Mesendoderm (in vitro differentiated cells): ENCODE data around the gene ITPRID1. TPM values are rescaled to one million over a fixed set of nuclear protein-coding genes. Genes with fewer than 3 reads are reported as not detected.
"Not testable (repeated sequence)": the region's sequence is repeated elsewhere in the genome, so short reads cannot be mapped to it uniquely, and the experiment has no call there.

Experiments used
- DNase-seq: peaks from one replicate; pipeline ENCODE4 v3.0.0; 2013
- H2AK5ac ChIP-seq: 2 replicates; pipeline ENCODE4 v1.6.1; 2013; ENCODE audit warnings: low read length, inconsistent platforms
- H2BK120ac ChIP-seq: 2 replicates; pipeline ENCODE4 v1.6.1; 2013; ENCODE audit warnings: low read depth, mild to moderate bottlenecking, low read length, moderate library complexity, mixed read lengths
- H2BK15ac ChIP-seq: replicated peaks from 2 replicates; pipeline ENCODE4 v1.6.1; 2013; ENCODE audit warnings: low read depth, mild to moderate bottlenecking, moderate library complexity
- H2BK5ac ChIP-seq: 2 replicates; pipeline ENCODE4 v1.6.1; 2013; ENCODE audit warnings: low read length, inconsistent platforms
- H3K18ac ChIP-seq: 2 replicates; pipeline ENCODE4 v1.6.1; 2013; ENCODE audit warnings: mild to moderate bottlenecking, low read length, mixed read lengths
- H3K23ac ChIP-seq: one replicate; pipeline ENCODE4 v1.6.1; 2013; ENCODE audit warnings: low read length
- H3K27ac ChIP-seq: 2 replicates; pipeline ENCODE4 v1.5.1; 2013; ENCODE audit warnings: low read depth, mild to moderate bottlenecking, inconsistent platforms, low read length, moderate library complexity
- H3K27me3 ChIP-seq: 2 replicates; pipeline ENCODE4 v1.6.1; 2013; ENCODE audit warnings: low read length, control low read depth, mild to moderate bottlenecking, inconsistent platforms; ENCODE audit not compliant: insufficient read depth, poor library complexity
- H3K36me3 ChIP-seq: 2 replicates; pipeline ENCODE4 v1.6.1; 2013; ENCODE audit warnings: low read length, inconsistent platforms; ENCODE audit not compliant: control insufficient read depth, insufficient read depth
- H3K4ac ChIP-seq: one replicate; pipeline ENCODE4 v1.6.1; 2013; ENCODE audit warnings: low read depth, mild to moderate bottlenecking, low read length, moderate library complexity
- H3K4me1 ChIP-seq: 2 replicates; pipeline ENCODE4 v1.6.1; 2013; ENCODE audit warnings: low read depth, low read length, inconsistent platforms; ENCODE audit not compliant: control insufficient read depth
- H3K4me2 ChIP-seq: 2 replicates; pipeline ENCODE4 v1.6.1; 2013; ENCODE audit warnings: low read length
- H3K4me3 ChIP-seq: 2 replicates; pipeline ENCODE4 v1.5.1; 2013; ENCODE audit warnings: mild to moderate bottlenecking, low read length
- H3K56ac ChIP-seq: one replicate; pipeline ENCODE4 v1.6.1; 2013; ENCODE audit warnings: low read length
- H3K79me1 ChIP-seq: 2 replicates; pipeline ENCODE4 v1.6.1; 2013; ENCODE audit warnings: low read length, inconsistent platforms
- H3K79me2 ChIP-seq: 2 replicates; pipeline ENCODE4 v1.6.1; 2013; ENCODE audit warnings: mild to moderate bottlenecking, low read length; ENCODE audit not compliant: control insufficient read depth, insufficient read depth
- H3K9ac ChIP-seq: 2 replicates; pipeline ENCODE4 v1.6.1; 2013; ENCODE audit warnings: low read length, inconsistent platforms
- H4K5ac ChIP-seq: one replicate; pipeline ENCODE4 v1.6.1; 2013; ENCODE audit warnings: low read length
- H4K8ac ChIP-seq: one replicate; pipeline ENCODE4 v1.6.1; 2013; ENCODE audit warnings: low read depth, mild to moderate bottlenecking, control low read depth, low read length, moderate library complexity
- WGBS: extraction: QIAGEN DNeasy Blood & Tissue Kit; methylation state at CpG from one replicate; pipeline ENCODE4 v1.1.7; 2013; ENCODE audit warnings: low lambda C conversion rate, missing lambda C conversion rate; ENCODE audit not compliant: insufficient coverage; ENCODE audit errors: extremely low coverage; 5-methylcytosine and 5-hydroxymethylcytosine counted together
- polyA plus RNA-seq, 2 experiments: library from polyadenylated mRNA; stranded (reverse); fragments of 200-250 nt; gene quantifications; one replicate each; pipeline ENCODE4 v1.2.3, GENCODE V29; 2013

The ITPRID1 gene
- polyA plus RNA-seq (2013, experiment 1 of 2) = 0.38 TPM
- 0.52 TPM for polyA plus RNA-seq (2013, experiment 2 of 2)

DNA sequence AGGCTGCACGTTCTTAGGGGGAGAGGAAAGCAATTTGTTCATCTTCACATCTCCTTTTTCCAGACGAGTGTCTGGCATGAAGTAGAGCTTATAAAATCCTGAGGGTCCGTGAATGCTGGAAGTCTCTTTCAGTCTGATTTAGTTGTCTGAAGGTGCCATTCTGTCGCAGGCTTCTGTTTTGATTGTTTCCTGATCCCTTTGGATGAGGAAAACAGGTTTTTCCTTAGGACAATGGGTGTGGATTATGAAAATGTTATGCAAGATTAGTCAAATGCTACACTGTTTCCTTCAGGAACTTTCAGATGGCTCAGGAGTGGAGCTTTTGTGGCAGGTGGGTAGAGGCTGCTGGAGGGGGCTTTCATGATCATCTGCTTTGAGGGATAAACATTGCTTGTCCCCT is at the start of gene ITPRID1:
ITPRID1 (plus strand) TSS at position 301 of the 400 bp plus-strand sequence. CDS start 38,935 bp downstream, outside the sequence.
- no CpG with 5 or more reads among the region's 4 CpGs for WGBS
- no peak within 1 kb of the TSS for H2BK5ac ChIP-seq

DNA sequence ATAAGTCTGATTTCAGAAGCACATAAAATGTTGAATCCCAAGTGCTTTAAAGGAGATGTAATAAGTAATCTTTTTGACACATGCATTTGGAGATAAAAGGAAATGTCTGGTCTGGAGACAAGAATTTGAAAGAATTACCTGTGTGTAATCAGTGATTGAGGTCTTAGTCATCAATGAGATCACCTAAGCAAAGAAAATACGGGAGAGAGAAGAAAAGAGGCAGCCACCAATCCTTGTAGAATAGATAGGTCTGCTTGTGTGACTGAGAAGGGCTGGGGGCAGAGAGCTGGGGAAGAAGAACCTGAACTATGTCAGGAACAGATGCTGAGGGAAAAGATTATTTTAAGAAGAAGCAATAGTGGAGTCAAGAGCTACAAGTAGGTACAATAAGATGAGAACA is 49.3 kb upstream of the ITPRID1 start:
- Histone ChIP-seq H3K18ac (no peak overlapping the region), H3K79me1 (no peaks in the 10 kb centered on the region), H2BK15ac (no peak overlapping the region), H3K27ac (no peak overlapping the region), H3K23ac (no peak overlapping the region), H4K5ac (no peak overlapping the region), H3K27me3 (no peaks in the 10 kb centered on the region), H3K79me2 (no peaks in the 10 kb centered on the region), H3K4me1 (no peaks in the 10 kb centered on the region), H3K56ac (no peak overlapping the region), H3K4me2 (no peak overlapping the region), H2BK5ac (no peak overlapping the region), H3K4me3 (no peak overlapping the region), H2BK120ac (no peak overlapping the region), H3K36me3 (no peaks in the 10 kb centered on the region), H3K4ac (no peak overlapping the region), H3K9ac (no peak overlapping the region), H2AK5ac (no peak overlapping the region), H4K8ac (no peak overlapping the region)
- peak; percentile 24 for DNase-seq
- no CpG with 5 or more reads among the region's 1 CpG for WGBS

More for the DNA sequence above, at the start of gene ITPRID1:
- Histone ChIP-seq H4K8ac (no peak within 1 kb of the TSS), H3K27me3 (no peaks in the 10 kb centered on the region), H3K79me1 (no peaks in the 10 kb centered on the region), H3K18ac (no peak within 1 kb of the TSS), H3K79me2 (no peaks in the 10 kb centered on the region), H3K23ac (no peak within 1 kb of the TSS), H3K36me3 (no peaks in the 10 kb centered on the region), H2BK15ac (no peak within 1 kb of the TSS), H3K4me3 (no peak within 1 kb of the TSS), H3K4me1 (no peaks in the 10 kb centered on the region), H2BK120ac (no peak within 1 kb of the TSS), H2AK5ac (no peak within 1 kb of the TSS), H4K5ac (no peak within 1 kb of the TSS), H3K4ac (no peak within 1 kb of the TSS), H3K56ac (no peak within 1 kb of the TSS), H3K4me2 (no peak within 1 kb of the TSS), H3K9ac (no peak within 1 kb of the TSS), H3K27ac (no peak within 1 kb of the TSS)
- no peak for DNase-seq

DNA sequence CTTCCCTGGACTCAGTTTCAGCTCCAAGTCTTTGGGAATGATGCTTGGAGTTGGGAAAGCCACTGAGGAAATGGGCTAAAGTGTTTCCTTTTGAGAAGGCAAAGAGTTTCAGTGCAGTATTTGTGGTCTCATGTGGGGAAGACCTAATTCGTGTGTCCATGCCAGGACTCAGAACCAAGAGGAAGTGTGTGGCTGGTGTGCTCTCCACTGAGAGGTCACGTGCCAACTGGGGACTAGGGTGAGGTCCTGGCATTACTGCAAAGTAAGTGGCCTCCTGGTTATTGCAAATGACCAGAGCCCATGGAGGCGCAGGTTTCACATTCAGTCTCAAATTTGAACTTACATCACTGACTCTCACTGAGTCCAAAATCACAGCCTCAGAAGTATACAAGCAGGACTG is 48.6 kb upstream of the ITPRID1 start:
- Histone ChIP-seq H2BK5ac (no peak overlapping the region), H3K27ac (no peak overlapping the region), H3K27me3 (no peaks in the 10 kb centered on the region), H4K8ac (no peak overlapping the region), H3K4me3 (no peak overlapping the region), H3K23ac (no peak overlapping the region), H3K36me3 (no peaks in the 10 kb centered on the region), H3K4ac (no peak overlapping the region), H3K18ac (no peak overlapping the region), H2BK15ac (no peak overlapping the region), H3K4me1 (no peaks in the 10 kb centered on the region), H3K9ac (no peak overlapping the region), H4K5ac (no peak overlapping the region), H2AK5ac (peak overlapping the region; percentile 51), H3K79me1 (no peaks in the 10 kb centered on the region), H3K79me2 (no peaks in the 10 kb centered on the region), H2BK120ac (no peak overlapping the region), H3K56ac (peak overlapping the region; percentile 46), H3K4me2 (no peak overlapping the region)
- no peak for DNase-seq
- no CpG with 5 or more reads among the region's 3 CpGs for WGBS

DNA sequence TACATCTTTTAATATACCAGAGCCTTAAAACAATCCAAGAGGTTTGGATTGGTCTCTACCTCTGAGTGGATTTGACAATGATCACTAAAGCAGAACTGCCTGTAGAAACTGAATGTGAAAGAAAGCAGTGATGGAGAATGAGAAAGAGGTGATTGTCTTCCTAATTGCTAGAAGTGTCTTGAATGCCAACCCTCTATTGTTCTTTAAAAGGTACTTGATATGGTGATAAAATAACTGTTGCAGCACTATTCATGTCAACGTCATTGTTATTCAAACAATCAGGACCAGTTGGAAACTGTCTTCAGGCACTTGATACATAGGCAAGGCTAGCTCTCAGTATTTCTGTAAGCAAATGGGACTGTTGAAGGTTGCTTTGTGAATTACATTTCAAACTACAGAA is 47.9 kb upstream of the ITPRID1 start:
- Histone ChIP-seq H3K79me1 (no peaks in the 10 kb centered on the region), H3K9ac (no peak overlapping the region), H3K79me2 (no peaks in the 10 kb centered on the region), H3K23ac (no peak overlapping the region), H3K4ac (no peak overlapping the region), H2BK5ac (no peak overlapping the region), H3K27ac (no peak overlapping the region), H3K4me1 (no peaks in the 10 kb centered on the region), H2BK120ac (no peak overlapping the region), H3K4me3 (no peak overlapping the region), H3K56ac (no peak overlapping the region), H3K27me3 (no peaks in the 10 kb centered on the region), H4K5ac (no peak overlapping the region), H3K36me3 (no peaks in the 10 kb centered on the region), H3K4me2 (no peak overlapping the region), H4K8ac (no peak overlapping the region), H3K18ac (no peak overlapping the region), H2AK5ac (no peak overlapping the region), H2BK15ac (peak overlapping the region; percentile 36)
- DNase-seq = peak; percentile 48
- WGBS = no CpG with 5 or more reads among the region's 1 CpG

DNA sequence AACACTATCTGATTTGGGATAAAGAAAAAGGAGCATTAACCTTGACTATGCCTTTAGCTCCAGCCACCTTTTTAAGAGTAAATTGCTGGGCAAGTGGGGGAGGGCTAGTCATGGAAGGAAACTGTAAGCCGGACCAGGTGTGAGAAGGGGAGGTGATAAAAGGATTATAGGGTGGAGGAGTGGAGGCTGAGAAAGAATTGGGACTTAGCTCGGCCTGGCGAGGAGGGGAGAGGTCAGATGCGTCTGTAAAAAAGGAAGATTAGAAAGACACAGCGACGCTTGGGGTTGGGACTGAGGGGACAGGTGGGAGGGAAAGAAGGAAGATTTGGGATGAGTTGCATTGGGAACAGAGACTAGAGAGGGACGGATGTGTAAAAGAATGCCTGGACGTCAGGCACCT is 43.0 kb upstream of the ITPRID1 start:
- H3K27me3 ChIP-seq, H3K27ac ChIP-seq, H3K79me2 ChIP-seq, H3K4ac ChIP-seq, H4K5ac ChIP-seq, H3K4me3 ChIP-seq, H3K18ac ChIP-seq, H2AK5ac ChIP-seq, H3K79me1 ChIP-seq, H2BK5ac ChIP-seq, H3K4me1 ChIP-seq, H4K8ac ChIP-seq, H3K36me3 ChIP-seq, H3K4me2 ChIP-seq, H3K23ac ChIP-seq, H3K9ac ChIP-seq, H2BK15ac ChIP-seq, H3K56ac ChIP-seq, H2BK120ac ChIP-seq: not testable (repeated sequence)
- WGBS = no CpG with 5 or more reads among the region's 8 CpGs
- peak; percentile 68 for DNase-seq

DNA sequence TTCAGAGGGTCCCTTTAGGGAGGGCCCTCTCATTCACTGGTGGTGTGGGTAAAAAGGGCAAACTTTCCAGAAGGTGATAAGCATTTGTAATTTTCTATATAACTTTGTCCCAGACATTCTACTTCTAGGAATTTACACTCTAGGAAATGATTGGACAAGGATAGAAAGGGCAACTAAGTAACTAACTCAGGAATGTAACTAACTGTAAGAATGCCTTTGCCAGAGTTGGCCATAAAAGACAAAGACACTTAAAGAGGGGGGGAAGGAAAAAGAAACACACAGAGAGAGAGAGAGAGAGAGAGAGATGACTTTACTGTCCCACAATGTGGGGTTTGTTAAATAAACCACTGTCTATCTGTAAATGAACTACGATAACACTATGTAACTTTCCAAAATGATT is 38.5 kb upstream of the ITPRID1 start:
- no peak overlapping the region for H3K9ac ChIP-seq
- H3K79me2 ChIP-seq = no peaks in the 10 kb centered on the region
- no peak overlapping the region for H2BK15ac ChIP-seq
- H3K4ac ChIP-seq = no peak overlapping the region
- H3K4me3 ChIP-seq = no peak overlapping the region
- H3K56ac ChIP-seq = no peak overlapping the region
- H3K4me1 ChIP-seq = peaks cover 3% of the 10 kb centered on the region
- no peak overlapping the region for H4K5ac ChIP-seq
- peak overlapping the region; percentile 35 for H2BK120ac ChIP-seq
- no peak overlapping the region for H3K4me2 ChIP-seq
- no peak overlapping the region for H3K27ac ChIP-seq
- DNase-seq = no peak
- H3K27me3 ChIP-seq = no peaks in the 10 kb centered on the region
- H3K18ac ChIP-seq = peak overlapping the region; percentile 46
- no peak overlapping the region for H2AK5ac ChIP-seq
- no peak overlapping the region for H2BK5ac ChIP-seq
- H4K8ac ChIP-seq = no peak overlapping the region
- no peaks in the 10 kb centered on the region for H3K79me1 ChIP-seq
- no peak overlapping the region for H3K23ac ChIP-seq
- no CpG with 5 or more reads among the region's 1 CpG for WGBS
- H3K36me3 ChIP-seq = no peaks in the 10 kb centered on the region
